Parathyroid adenoma (tissue), 2 donors: ENCODE measurements around the gene CAMTA1.

ENCODE experiments used
- H2AFZ ChIP-seq: fragments of 300-600 bp; sonication (generic); one replicate; pipeline ENCODE4 v1.7.0; 2017; ENCODE audit warnings: antibody characterized with exemption, mild to moderate bottlenecking
- H3K27ac ChIP-seq: fragments of 300-600 bp; sonication (generic); one replicate; pipeline ENCODE4 v1.7.0; 2017
- H3K27me3 ChIP-seq: fragments of 300-600 bp; sonication (generic); one replicate; pipeline ENCODE4 v1.7.0; 2017; ENCODE audit warnings: low read length; ENCODE audit not compliant: control insufficient read depth, insufficient read depth
- H3K36me3 ChIP-seq: fragments of 300-600 bp; sonication (generic); one replicate; pipeline ENCODE4 v1.7.0; 2017; ENCODE audit warnings: low read length; ENCODE audit not compliant: control insufficient read depth, insufficient read depth
- H3K4me1 ChIP-seq: fragments of 300-600 bp; sonication (generic); one replicate; pipeline ENCODE4 v1.7.0; 2017; ENCODE audit warnings: control low read depth
- H3K4me2 ChIP-seq: fragments of 300-600 bp; sonication (generic); one replicate; pipeline ENCODE4 v1.7.0; 2017; ENCODE audit warnings: low read length
- H3K4me3 ChIP-seq: fragments of 300-600 bp; sonication (generic); one replicate; pipeline ENCODE4 v1.7.0; 2017; ENCODE audit warnings: low read depth, low read length
- H3K79me2 ChIP-seq: fragments of 300-600 bp; sonication (generic); one replicate; pipeline ENCODE4 v1.7.0; 2017; ENCODE audit warnings: control low read depth
- H3K9ac ChIP-seq: fragments of 300-600 bp; sonication (generic); one replicate; pipeline ENCODE4 v1.7.0; 2017; ENCODE audit warnings: mild to moderate bottlenecking
- H3K9me3 ChIP-seq: fragments of 300-600 bp; sonication (generic); one replicate; pipeline ENCODE4 v1.7.0; 2017; ENCODE audit warnings: low read length; ENCODE audit not compliant: control insufficient read depth
- CTCF ChIP-seq: fragments of 300-600 bp; sonication (generic); IDR thresholded peaks from one replicate; pipeline ENCODE4 v1.7.0; 2017; ENCODE audit warnings: antibody characterized with exemption, mild to moderate bottlenecking
- donor health status: primary hyperparathyroidism.

Gene CAMTA1

GRCh38 chr1:7468248-7468647, 683.0 kb downstream of the CAMTA1 start:
- Histone ChIP-seq H3K4me3 (no peak overlapping the region), H2AFZ (no peak overlapping the region), H3K4me1 (no peaks in the 10 kb centered on the region), H3K4me2 (no peak overlapping the region), H3K79me2 (no peaks in the 10 kb centered on the region), H3K9ac (no peak overlapping the region), H3K27me3 (no peaks in the 10 kb centered on the region), H3K9me3 (no peaks in the 10 kb centered on the region), H3K27ac (no peak overlapping the region), H3K36me3 (no peaks in the 10 kb centered on the region)
- TF ChIP-seq CTCF: no peak

- H3K4me3 ChIP-seq: no peak overlapping the region
- no peak overlapping the region for H3K27ac ChIP-seq
- no peaks in the 10 kb centered on the region for H3K4me1 ChIP-seq
- TF ChIP-seq CTCF: no peak
- H3K9me3 ChIP-seq: no peaks in the 10 kb centered on the region
- no peaks in the 10 kb centered on the region for H3K27me3 ChIP-seq
- no peaks in the 10 kb centered on the region for H3K79me2 ChIP-seq
- no peak overlapping the region for H2AFZ ChIP-seq
- H3K4me2 ChIP-seq: no peak overlapping the region
- no peak overlapping the region for H3K9ac ChIP-seq
- no peaks in the 10 kb centered on the region for H3K36me3 ChIP-seq
These were observed 684.1 kb downstream of the CAMTA1 start for GRCh38 chr1:7469255-7469938.

GRCh38 chr1:7470904-7471638, 685.8 kb downstream of the CAMTA1 start:
- Histone ChIP-seq H3K9ac (no peak overlapping the region), H3K4me2 (no peak overlapping the region), H3K4me3 (no peak overlapping the region), H3K27ac (no peak overlapping the region), H2AFZ (no peak overlapping the region), H3K27me3 (no peaks in the 10 kb centered on the region), H3K4me1 (no peaks in the 10 kb centered on the region), H3K79me2 (no peaks in the 10 kb centered on the region), H3K9me3 (no peaks in the 10 kb centered on the region), H3K36me3 (no peaks in the 10 kb centered on the region)
- no peak for TF ChIP-seq CTCF

- H2AFZ ChIP-seq: no peak overlapping the region
- H3K79me2 ChIP-seq: no peaks in the 10 kb centered on the region
- H3K4me1 ChIP-seq: no peaks in the 10 kb centered on the region
- no peaks in the 10 kb centered on the region for H3K9me3 ChIP-seq
- no peak overlapping the region for H3K9ac ChIP-seq
- H3K36me3 ChIP-seq: no peaks in the 10 kb centered on the region
- H3K27me3 ChIP-seq: no peaks in the 10 kb centered on the region
- H3K4me2 ChIP-seq: no peak overlapping the region
- TF ChIP-seq CTCF: no peak
- no peak overlapping the region for H3K4me3 ChIP-seq
- no peak overlapping the region for H3K27ac ChIP-seq
These were observed 686.6 kb downstream of the CAMTA1 start for GRCh38 chr1:7471836-7472235.
